Breast epithelium (tissue), 4 donors: ENCODE data around the gene MAD1L1. TPM values are rescaled to one million over a fixed set of nuclear protein-coding genes. Genes with fewer than 3 reads are reported as not detected.
"Not testable (repeated sequence)": the region's sequence is repeated elsewhere in the genome, so short reads cannot be mapped to it uniquely, and the experiment has no call there.

Experiments used
- DNase-seq, 2 donors: peaks; one replicate each; pipeline ENCODE4 v3.0.0-alpha.2; 2019; ENCODE audit warnings: low spot score in 2 of 2
- H3K27ac ChIP-seq, 2 donors: fragments of 200-600 bp; sonication (generic) in 1 of 2; one replicate each; pipeline ENCODE4 v1.5.1; 2016 to 2019; ENCODE audit warnings: mild to moderate bottlenecking in 1 of 2
- H3K27me3 ChIP-seq, 2 donors: fragments of 200-600 bp; sonication (generic) in 1 of 2; one replicate each; pipeline versions ENCODE4 v1.5.1 to v1.6.0; 2017 to 2019; ENCODE audit warnings: control low read depth in 1 of 2, mild to moderate bottlenecking in 1 of 2
- H3K36me3 ChIP-seq: fragments of 200-600 bp; one replicate; pipeline ENCODE4 v1.5.1; 2019
- H3K4me1 ChIP-seq, 2 donors: fragments of 200-600 bp; sonication (generic); one replicate each; pipeline ENCODE4 v1.5.1; 2016 to 2019; ENCODE audit warnings: control low read depth in 1 of 2
- H3K4me3 ChIP-seq, 3 donors: fragments of 200-600 bp; sonication (generic); 1 replicate in 2 of 3; 2 replicates in 1 of 3; pipeline ENCODE4 v1.5.1; 2016 to 2019; ENCODE audit warnings: mild to moderate bottlenecking in 3 of 3, moderate library complexity in 2 of 3
- H3K9me3 ChIP-seq, 2 donors: fragments of 200-600 bp; sonication (generic) in 1 of 2; one replicate each; pipeline ENCODE4 v1.5.1; 2016 to 2019; ENCODE audit warnings: control low read depth in 1 of 2
- CTCF ChIP-seq, 3 donors: fragments of 450-650 bp; IDR thresholded peaks; one replicate each; pipeline ENCODE4 v1.5.1; 2016 to 2017; ENCODE audit warnings: antibody characterized with exemption in 3 of 3, mild to moderate bottlenecking in 3 of 3, moderate library complexity in 3 of 3
- POLR2A ChIP-seq: fragments of 450-650 bp; IDR thresholded peaks from one replicate; pipeline ENCODE4 v1.6.1; 2016; ENCODE audit warnings: antibody characterized with exemption, mild to moderate bottlenecking, moderate library complexity
- POLR2AphosphoS5 ChIP-seq, 3 donors: sonication (generic); formaldehyde crosslinking; IDR thresholded peaks; one replicate each; pipeline ENCODE4 v1.6.1; 2017; ENCODE audit warnings: antibody characterized with exemption in 3 of 3
- intact Hi-C: fragments of 100-400 bp; cut with DNase I; formaldehyde crosslinking; loops from one replicate; pipeline ENCODE4 v1.15.1; 2023; ENCODE audit warnings: low total_unique reads
- total RNA-seq, 3 donors: library from RNA; depleted of rRNA; stranded (reverse); fragments of >200 nt; gene quantifications; one replicate each; pipeline ENCODE4 v1.1.0, GENCODE V29; 2016

The MAD1L1 gene
- total RNA-seq, 3 donors from 2014 or later: 27.7 to 33.9 (median 28.8) TPM

GRCh38 chr7:1931256-1931950 lies 301.3 kb downstream of the MAD1L1 start:
- intact Hi-C loops: no loop called here
- Histone ChIP-seq H3K27ac (no peak overlapping the region), H3K4me3 (no peak overlapping the region), H3K36me3 (no peaks in the 10 kb centered on the region), H3K4me1 (no peaks in the 10 kb centered on the region), H3K9me3 (no peaks in the 10 kb centered on the region), H3K27me3 (no peaks in the 10 kb centered on the region)
- DNase-seq: no peak
- TF ChIP-seq CTCF (IDR thresholded peaks at IDR 0.05) (no peak), POLR2A (no peak)

GRCh38 chr7:1930381-1931065 lies 302.2 kb downstream of the MAD1L1 start:
- intact Hi-C loops: no loop called here

GRCh38 chr7:1929349-1929925 lies 303.3 kb downstream of the MAD1L1 start:
- H3K27me3 ChIP-seq, H3K4me3 ChIP-seq, H3K27ac ChIP-seq, H3K4me1 ChIP-seq, DNase-seq, H3K36me3 ChIP-seq, H3K9me3 ChIP-seq, intact Hi-C loops: not testable (repeated sequence)

More at GRCh38 chr7:1930381-1931065, 302.2 kb downstream of the MAD1L1 start:
- Histone ChIP-seq H3K27me3 (no peaks in the 10 kb centered on the region), H3K9me3 (no peaks in the 10 kb centered on the region), H3K4me1 (no peaks in the 10 kb centered on the region), H3K36me3 (no peaks in the 10 kb centered on the region), H3K27ac (no peak overlapping the region), H3K4me3 (no peak overlapping the region)
- DNase-seq: no peak
- no peak for TF ChIP-seq POLR2AphosphoS5 (IDR thresholded peaks at IDR 0.05)
- TF ChIP-seq CTCF (IDR thresholded peaks at IDR 0.05): no peak
- no peak for TF ChIP-seq POLR2A

DNA sequence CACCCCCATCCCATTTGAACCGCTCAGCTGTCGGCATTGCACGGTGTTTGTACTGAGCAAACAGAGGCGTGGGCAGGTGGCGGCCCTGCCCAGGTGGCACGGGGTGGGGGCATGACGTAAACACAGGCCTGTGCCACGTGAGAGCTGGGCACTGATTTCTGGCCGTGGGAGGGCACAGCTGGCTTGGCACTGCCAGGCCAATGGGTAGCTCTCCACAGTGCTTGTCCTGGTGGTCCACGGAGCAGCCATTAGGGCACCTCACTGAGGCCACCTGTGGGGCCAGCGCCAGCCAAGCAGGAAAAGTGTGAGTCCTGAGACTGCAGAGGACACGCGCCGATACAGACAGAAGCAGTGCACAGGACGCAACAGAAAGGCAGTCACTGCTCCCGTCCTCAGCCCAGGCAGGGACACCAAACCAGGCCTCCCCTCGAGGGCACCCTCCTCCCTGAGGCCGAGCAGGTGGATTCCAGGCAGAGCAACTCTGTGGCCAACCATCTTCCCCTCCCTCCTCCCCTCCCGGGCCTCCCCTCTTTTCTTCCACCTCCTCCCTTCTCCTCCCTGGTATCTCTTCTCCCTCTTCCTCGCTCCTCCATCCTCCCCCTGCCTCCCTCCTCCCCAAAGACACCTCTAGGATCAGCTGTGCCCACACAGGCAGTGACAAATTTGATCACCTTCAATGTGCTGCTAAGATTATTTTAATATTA lies 303.9 kb downstream of the MAD1L1 start:
- no peaks in the 10 kb centered on the region for H3K36me3 ChIP-seq
- H3K27me3 ChIP-seq: no peaks in the 10 kb centered on the region
- no peak overlapping the region for H3K27ac ChIP-seq
- no peak overlapping the region for H3K4me3 ChIP-seq
- DNase-seq: no peak
- intact Hi-C loops: no loop called here
- no peaks in the 10 kb centered on the region for H3K9me3 ChIP-seq
- no peaks in the 10 kb centered on the region for H3K4me1 ChIP-seq
- TF ChIP-seq POLR2AphosphoS5 (IDR thresholded peaks at IDR 0.05): no peak
- TF ChIP-seq POLR2A: no peak
- TF ChIP-seq CTCF (IDR thresholded peaks at IDR 0.05): no peak

GRCh38 chr7:1927937-1928644 lies 304.7 kb downstream of the MAD1L1 start:
- TF ChIP-seq POLR2AphosphoS5 (IDR thresholded peaks at IDR 0.05) (no peak), POLR2A (no peak), CTCF (IDR thresholded peaks at IDR 0.05) (no peak)
- H3K36me3 ChIP-seq: no peaks in the 10 kb centered on the region
- no peaks in the 10 kb centered on the region for H3K27me3 ChIP-seq
- intact Hi-C loops: no loop called here
- no peak overlapping the region for H3K4me3 ChIP-seq
- no peaks in the 10 kb centered on the region for H3K9me3 ChIP-seq
- DNase-seq: no peak
- no peaks in the 10 kb centered on the region for H3K4me1 ChIP-seq
- H3K27ac ChIP-seq: no peak overlapping the region
